ENCODE measurements around the gene CAMK1D. TPM values are rescaled to one million over a fixed set of nuclear protein-coding genes. Genes with fewer than 3 reads are reported as not detected.

CAMK1D gene
- total and polyA plus RNA-seq, 2 of the 8 experiments (the other 6 are each of a cell fraction or from before 2014, with no cell fraction given): 3.5 to 10.6 TPM

DNA sequence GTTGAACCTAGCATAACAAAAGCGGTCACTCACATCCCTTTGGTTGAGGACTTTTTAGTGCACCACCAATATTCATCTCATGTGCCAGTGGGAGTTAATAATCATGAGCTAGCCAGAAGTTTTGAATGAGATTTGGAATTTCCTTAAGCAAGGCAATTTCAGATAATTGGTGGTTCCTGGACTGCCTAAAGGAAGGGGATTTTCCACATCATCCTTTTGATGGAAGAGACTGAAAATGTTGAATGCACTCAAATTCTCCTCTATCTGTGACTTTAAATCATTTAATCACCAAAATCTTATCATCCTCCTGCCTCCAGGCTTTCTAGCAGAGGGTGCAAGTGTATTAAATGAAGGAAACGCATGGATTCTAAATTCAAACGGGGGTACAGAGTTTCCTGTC, 391.5 kb downstream of the CAMK1D start:
- Histone ChIP-seq H3K27me3 (replicated peaks in 1 of 4; ENCODE audit: control insufficient read depth in 3 of 4, extremely low read depth in 1 of 4, insufficient read depth in 3 of 4, low read length in 3 of 4) (no peaks in the 10 kb centered on the region), H3K23ac (ENCODE audit: insufficient read length) (no peak overlapping the region), H3K4me2 (ENCODE audit: insufficient read depth in 1 of 2, low read depth in 2 of 2, low read length in 2 of 2) (no peak overlapping the region), H3K36me3 (ENCODE audit: control insufficient read depth in 2 of 4, insufficient read depth in 4 of 4, low read length in 3 of 4) (no peaks in the 10 kb centered on the region), H3K4me1 (replicated peaks in 1 of 4; ENCODE audit: control insufficient read depth in 3 of 4, insufficient read depth in 4 of 4, low read length in 3 of 4) (peaks cover 0 to 2% (median 0%) of the 10 kb centered on the region in 4 experiments; a peak in 3 of 7 replicates), H3K4me3 (ENCODE audit: extremely low read depth in 1 of 4, insufficient read depth in 2 of 4, low read depth in 3 of 4, low read length in 4 of 4) (no peak overlapping the region), H2BK5ac (ENCODE audit: low read depth, low read length) (no peak overlapping the region), H4K20me1 (replicated peaks in 1 of 2; ENCODE audit: control insufficient read depth in 1 of 2, insufficient read depth in 2 of 2, low read length in 2 of 2) (no peaks in the 10 kb centered on the region), H3K9ac (replicated peaks in 1 of 4; ENCODE audit: extremely low read depth in 1 of 4, low read depth in 3 of 4, low read length in 3 of 4) (no peak overlapping the region), H2AFZ (ENCODE audit: low read length) (no peak overlapping the region), H2BK12ac (ENCODE audit: low read depth, low read length) (no peak overlapping the region), H2BK20ac (ENCODE audit: low read length) (no peak overlapping the region), H2BK120ac (replicated peaks; ENCODE audit: low read depth, low read length) (no peak overlapping the region), H3K79me1 (ENCODE audit: low read depth, low read length) (no peaks in the 10 kb centered on the region), H3K56ac (replicated peaks; ENCODE audit: insufficient read length, low read depth, low read length) (no peak overlapping the region), H2BK15ac (ENCODE audit: low read length) (no peak overlapping the region), H3K79me2 (ENCODE audit: control insufficient read depth in 1 of 2, insufficient read depth in 2 of 2, low read length in 2 of 2) (no peaks in the 10 kb centered on the region), H2AK5ac (ENCODE audit: low read depth, low read length) (no peak overlapping the region), H3K18ac (ENCODE audit: extremely low read depth, low read length) (no peak overlapping the region), H3K27ac (ENCODE audit: low read depth, low read length) (no peak overlapping the region), H4K8ac (ENCODE audit: extremely low read depth, insufficient read depth, low read length) (no peak overlapping the region), H3K9me3 (ENCODE audit: insufficient read depth in 2 of 2, low read depth in 1 of 2, low read length in 1 of 2) (no peaks in the 10 kb centered on the region), H3K14ac (ENCODE audit: insufficient read length) (no peak overlapping the region), H3K23me2 (ENCODE audit: low read depth, low read length) (no peaks in the 10 kb centered on the region), H3K4ac (replicated peaks; ENCODE audit: insufficient read length, low read depth, low read length) (no peak overlapping the region), H4K91ac (replicated peaks; ENCODE audit: insufficient read length, low read length) (no peak overlapping the region), H4K5ac (ENCODE audit: insufficient read length, low read depth, low read length) (no peak overlapping the region)
- no peak for FAIRE-seq
- no peak for DNase-seq (ENCODE audit: low read depth in 1 of 2, low spot score in 2 of 2)
- POLR2A ChIA-PET (ENCODE audit: partially characterized antibody): no interaction called here
- CTCF ChIA-PET (ENCODE audit: partially characterized antibody): interaction anchor here (0.7 to 1.2 kb wide), 7 partner anchors 10 to 334 kb away, joined by 3 to 5 read pairs (median 3); no protein-coding TSS in a partner anchor
- WGBS, 2 experiments (ENCODE audit: extremely low coverage in 1 of 2, insufficient coverage in 1 of 2, insufficient read length in 1 of 2, insufficient replicate concordance in 2 of 2, low coverage in 1 of 2, low lambda C conversion rate in 2 of 2, missing lambda C conversion rate in 1 of 2): 74% methylated on average over 3 of the region's 3 CpGs; no CpG with 5 or more reads in 1 of the 2 experiments
- TF ChIP-seq CHD1 (IDR thresholded peaks at IDR 0.05; ENCODE audit: low read depth, low read length): no peak

Measured in H1 (cell line).